Measurements from ENCODE around the gene CPNE4. TPM values are rescaled to one million over a fixed set of nuclear protein-coding genes. Genes with fewer than 3 reads are reported as not detected.

Gene CPNE4
- total and polyA plus RNA-seq, 4 donors = 0.02 to 1.6 (median 0.29) TPM

DNA sequence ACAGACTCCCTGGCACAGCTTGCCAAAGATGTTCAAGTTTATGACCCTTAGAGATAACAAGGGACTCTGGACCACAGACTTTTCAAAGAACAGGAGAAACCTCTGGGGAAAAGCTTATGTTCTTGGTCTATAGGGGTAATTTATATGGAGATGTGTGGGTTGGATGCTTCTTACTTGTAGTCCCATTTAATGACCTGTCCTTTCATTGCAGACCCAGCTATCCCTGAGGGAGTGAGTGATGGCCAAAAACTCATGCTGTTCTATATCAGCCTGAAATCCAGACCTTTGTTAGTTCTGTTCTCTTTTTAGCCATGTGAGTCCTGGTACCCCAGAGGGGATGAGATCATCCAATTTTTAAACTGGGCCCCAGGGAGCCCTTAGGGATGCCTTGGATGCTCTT, 488.4 kb downstream of the CPNE4 start:
- no peaks in the 10 kb centered on the region for H3K27me3 ChIP-seq (ENCODE audit: control insufficient read depth in 3 of 3, insufficient read depth in 3 of 3, low read length in 2 of 3)
- H3K4me3 ChIP-seq = no peak overlapping the region
- no peaks in the 10 kb centered on the region for H3K36me3 ChIP-seq (ENCODE audit: control insufficient read depth in 4 of 4, insufficient read depth in 4 of 4, low read length in 4 of 4)
- H3K9ac ChIP-seq (ENCODE audit: insufficient read depth in 1 of 2, low read length in 2 of 2) = no peak overlapping the region
- DNase-seq (no peak), ATAC-seq (ENCODE audit: insufficient read depth, low FRiP score) (no peak)
- H3K4me1 ChIP-seq (ENCODE audit: control insufficient read depth in 5 of 5, insufficient read depth in 5 of 5, low read length in 5 of 5) = no peaks in the 10 kb centered on the region
- TF ChIP-seq, protein P1, sequence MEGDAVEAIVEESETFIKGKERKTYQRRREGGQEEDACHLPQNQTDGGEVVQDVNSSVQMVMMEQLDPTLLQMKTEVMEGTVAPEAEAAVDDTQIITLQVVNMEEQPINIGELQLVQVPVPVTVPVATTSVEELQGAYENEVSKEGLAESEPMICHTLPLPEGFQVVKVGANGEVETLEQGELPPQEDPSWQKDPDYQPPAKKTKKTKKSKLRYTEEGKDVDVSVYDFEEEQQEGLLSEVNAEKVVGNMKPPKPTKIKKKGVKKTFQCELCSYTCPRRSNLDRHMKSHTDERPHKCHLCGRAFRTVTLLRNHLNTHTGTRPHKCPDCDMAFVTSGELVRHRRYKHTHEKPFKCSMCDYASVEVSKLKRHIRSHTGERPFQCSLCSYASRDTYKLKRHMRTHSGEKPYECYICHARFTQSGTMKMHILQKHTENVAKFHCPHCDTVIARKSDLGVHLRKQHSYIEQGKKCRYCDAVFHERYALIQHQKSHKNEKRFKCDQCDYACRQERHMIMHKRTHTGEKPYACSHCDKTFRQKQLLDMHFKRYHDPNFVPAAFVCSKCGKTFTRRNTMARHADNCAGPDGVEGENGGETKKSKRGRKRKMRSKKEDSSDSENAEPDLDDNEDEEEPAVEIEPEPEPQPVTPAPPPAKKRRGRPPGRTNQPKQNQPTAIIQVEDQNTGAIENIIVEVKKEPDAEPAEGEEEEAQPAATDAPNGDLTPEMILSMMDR (IDR thresholded peaks at IDR 0.05; ENCODE audit: control extremely low read depth, extremely low read depth) = no peak
- no peaks in the 10 kb centered on the region for H3K9me3 ChIP-seq (ENCODE audit: control insufficient read depth in 4 of 4, insufficient read depth in 3 of 4, low read length in 3 of 4)
- H3K27ac ChIP-seq (ENCODE audit: low read depth in 1 of 2, low read length in 1 of 2) = no peak overlapping the region

DNA sequence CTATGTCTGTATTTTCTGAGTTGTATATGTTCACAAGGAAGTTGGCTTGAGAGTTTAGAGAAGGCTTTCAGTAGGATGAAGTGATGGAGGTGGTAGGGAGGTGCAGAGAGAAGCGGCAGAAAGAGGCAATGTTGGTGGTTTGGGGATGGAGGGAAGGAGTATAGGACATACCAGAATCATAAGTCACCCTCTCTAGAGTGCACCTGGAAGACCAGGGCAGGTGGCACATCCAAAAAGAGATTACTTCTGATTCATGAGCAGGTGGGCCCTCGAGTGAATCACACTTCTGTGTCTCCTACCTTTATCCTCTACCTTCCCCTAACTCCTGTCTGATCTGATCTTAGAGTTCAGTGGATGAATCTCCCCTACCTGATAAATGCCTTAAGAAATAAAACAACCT, 490.3 kb downstream of the CPNE4 start:
- Histone ChIP-seq H3K4me3 (no peak overlapping the region), H3K4me1 (ENCODE audit: control insufficient read depth in 5 of 5, insufficient read depth in 5 of 5, low read length in 5 of 5) (no peaks in the 10 kb centered on the region), H3K9ac (ENCODE audit: insufficient read depth in 1 of 2, low read length in 2 of 2) (no peak overlapping the region), H3K9me3 (ENCODE audit: control insufficient read depth in 4 of 4, insufficient read depth in 3 of 4, low read length in 3 of 4) (no peaks in the 10 kb centered on the region), H3K36me3 (ENCODE audit: control insufficient read depth in 4 of 4, insufficient read depth in 4 of 4, low read length in 4 of 4) (no peaks in the 10 kb centered on the region), H3K27ac (ENCODE audit: low read depth in 1 of 2, low read length in 1 of 2) (peak overlapping the region in 1 of 2 donors; percentile 24), H3K27me3 (ENCODE audit: control insufficient read depth in 3 of 3, insufficient read depth in 3 of 3, low read length in 2 of 3) (no peaks in the 10 kb centered on the region)
- ATAC-seq (ENCODE audit: insufficient read depth, low FRiP score) (no peak), DNase-seq (no peak)
- WGBS, 2 donors = 79 to 84% methylated on average over 2 of the region's 2 CpGs
- TF ChIP-seq, protein P1 (IDR thresholded peaks at IDR 0.05; ENCODE audit: control extremely low read depth, extremely low read depth) = no peak

DNA sequence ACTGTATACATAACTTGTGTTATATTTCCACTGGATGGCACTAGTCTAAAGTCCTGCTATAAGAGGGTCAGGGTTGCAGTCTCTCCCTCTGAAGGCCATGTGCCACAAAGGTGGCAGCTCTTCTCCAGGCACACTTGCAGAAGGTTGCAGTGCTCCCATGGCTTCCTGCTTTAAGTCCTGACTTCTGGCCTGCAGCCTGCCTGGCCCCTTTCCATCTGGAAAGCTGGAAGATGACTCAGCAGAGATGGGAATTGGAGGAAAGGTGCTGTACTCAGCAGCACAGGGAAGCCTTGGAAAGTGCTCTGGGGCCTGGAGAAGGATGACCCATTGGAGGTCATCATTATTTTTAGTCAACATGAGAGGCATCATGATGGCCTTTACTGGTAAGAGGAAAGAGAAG, 491.1 kb downstream of the CPNE4 start:
- Histone ChIP-seq H3K9ac (ENCODE audit: insufficient read depth in 1 of 2, low read length in 2 of 2) (no peak overlapping the region), H3K4me1 (ENCODE audit: control insufficient read depth in 5 of 5, insufficient read depth in 5 of 5, low read length in 5 of 5) (no peaks in the 10 kb centered on the region), H3K27ac (ENCODE audit: low read depth in 1 of 2, low read length in 1 of 2) (no peak overlapping the region), H3K36me3 (ENCODE audit: control insufficient read depth in 4 of 4, insufficient read depth in 4 of 4, low read length in 4 of 4) (no peaks in the 10 kb centered on the region), H3K4me3 (no peak overlapping the region), H3K27me3 (ENCODE audit: control insufficient read depth in 3 of 3, insufficient read depth in 3 of 3, low read length in 2 of 3) (no peaks in the 10 kb centered on the region), H3K9me3 (ENCODE audit: control insufficient read depth in 4 of 4, insufficient read depth in 3 of 4, low read length in 3 of 4) (no peaks in the 10 kb centered on the region)
- peak in 2 of 3 donors; percentile 1 to 19 for DNase-seq
- ATAC-seq (ENCODE audit: insufficient read depth, low FRiP score) = peak; percentile 29
- TF ChIP-seq, protein P1 (IDR thresholded peaks at IDR 0.05; ENCODE audit: control extremely low read depth, extremely low read depth) = no peak

DNA sequence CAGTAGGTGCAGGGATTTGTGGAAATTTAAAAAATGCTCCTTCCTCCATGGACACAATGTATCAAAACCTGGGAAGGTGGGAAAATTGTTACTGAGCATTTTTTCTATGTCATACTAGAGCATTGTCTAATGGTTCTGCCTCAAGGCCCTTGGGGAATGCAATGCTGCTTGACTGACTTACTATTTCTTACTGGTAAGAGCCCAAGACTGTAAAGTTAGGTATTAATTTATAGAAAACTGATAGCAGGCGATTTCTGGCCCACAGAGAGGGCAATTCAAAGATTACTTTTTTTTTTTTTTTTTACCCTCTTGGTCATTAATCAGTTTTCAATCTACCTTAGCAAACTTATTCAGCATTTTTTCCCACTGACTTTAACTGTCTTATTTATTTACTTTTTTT, 493.5 kb downstream of the CPNE4 start:
- TF ChIP-seq, protein P1 (IDR thresholded peaks at IDR 0.05; ENCODE audit: control extremely low read depth, extremely low read depth) = no peak
- no peak for DNase-seq

More for the DNA sequence above, 493.5 kb downstream of the CPNE4 start:
- H3K4me3 ChIP-seq = no peak overlapping the region
- 78 to 84% methylated on average over 1 of the region's 1 CpG for WGBS, 2 donors
- no peak for ATAC-seq (ENCODE audit: insufficient read depth, low FRiP score)
- no peaks in the 10 kb centered on the region for H3K36me3 ChIP-seq (ENCODE audit: control insufficient read depth in 4 of 4, insufficient read depth in 4 of 4, low read length in 4 of 4)
- no peaks in the 10 kb centered on the region for H3K9me3 ChIP-seq (ENCODE audit: control insufficient read depth in 4 of 4, insufficient read depth in 3 of 4, low read length in 3 of 4)
- no peaks in the 10 kb centered on the region for H3K27me3 ChIP-seq (ENCODE audit: control insufficient read depth in 3 of 3, insufficient read depth in 3 of 3, low read length in 2 of 3)
- no peaks in the 10 kb centered on the region for H3K4me1 ChIP-seq (ENCODE audit: control insufficient read depth in 5 of 5, insufficient read depth in 5 of 5, low read length in 5 of 5)
- H3K27ac ChIP-seq (ENCODE audit: low read depth in 1 of 2, low read length in 1 of 2) = no peak overlapping the region
- no peak overlapping the region for H3K9ac ChIP-seq (ENCODE audit: insufficient read depth in 1 of 2, low read length in 2 of 2)

Data from lung (tissue), 12 donors.